ENCODE results near the gene PRR14L. TPM values are rescaled to one million over a fixed set of nuclear protein-coding genes. Genes with fewer than 3 reads are reported as not detected.

PRR14L gene
- polyA plus RNA-seq, 1 of the 3 experiments (the other 2 are of a cell fraction) = 5.9 TPM

DNA sequence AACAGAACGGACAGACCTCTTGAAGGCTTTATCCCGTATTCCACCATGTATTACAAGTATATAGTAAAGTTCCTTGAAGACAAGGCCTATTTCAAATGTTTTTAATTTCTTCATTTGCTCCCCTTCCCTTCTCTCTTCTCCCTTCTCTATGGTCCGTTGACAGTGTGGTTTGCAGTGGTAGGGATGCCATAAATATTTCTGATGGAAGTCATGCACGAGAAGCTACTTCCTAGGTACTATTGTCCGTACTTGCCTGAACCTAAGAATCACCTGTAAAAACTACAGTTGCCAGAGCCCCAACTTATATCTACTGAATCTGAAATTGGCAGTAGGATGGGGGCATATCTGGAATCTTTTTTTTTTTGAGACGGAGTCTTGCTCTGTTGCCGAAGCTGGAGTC, 90.7 kb downstream of the PRR14L start:
- CTCF ChIA-PET = interaction anchor here (1.5 kb wide), 1 partner anchor 311 kb away, joined by 4 read pairs; no protein-coding TSS in a partner anchor

DNA sequence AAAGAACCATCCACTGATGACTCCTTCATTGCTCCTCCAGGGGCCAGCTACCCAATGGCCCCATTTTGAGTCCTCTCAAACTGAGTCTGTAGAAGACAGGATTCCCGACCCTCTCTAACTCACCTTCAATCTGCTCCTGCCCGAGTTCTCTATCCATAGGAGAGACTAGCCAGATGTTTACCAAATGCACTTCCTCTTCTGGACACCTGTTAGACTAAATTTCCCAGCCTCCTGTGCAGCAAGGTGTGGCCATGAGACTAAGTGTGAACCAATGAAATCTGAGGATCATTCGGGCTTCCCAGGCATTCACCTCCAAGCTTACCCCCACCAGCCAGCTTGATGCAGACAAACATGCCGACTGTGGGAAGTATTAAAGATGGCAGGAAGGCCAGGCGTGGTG, 95.5 kb downstream of the PRR14L start:
- TF ChIP-seq ELF1 (IDR thresholded peaks at IDR 0.05) = no peak
- no peak for TF ChIP-seq FOSL2 (IDR thresholded peaks at IDR 0.05; ENCODE audit: borderline replicate concordance, low read depth)
- no peak for TF ChIP-seq NRF1 (IDR thresholded peaks at IDR 0.05; ENCODE audit: low read depth, low read length)
- no peak for TF ChIP-seq YY1 (IDR thresholded peaks at IDR 0.05; ENCODE audit: low read depth)
- no peak for TF ChIP-seq SMC3 (IDR thresholded peaks at IDR 0.05; ENCODE audit: low read depth, low read length)
- TF ChIP-seq GATA2 (CRISPR knock-in tag; IDR thresholded peaks at IDR 0.05) = no peak
- no peak for TF ChIP-seq JUND (IDR thresholded peaks at IDR 0.05)
- no peak for TF ChIP-seq GABPA (IDR thresholded peaks at IDR 0.05; ENCODE audit: low read depth)
- TF ChIP-seq MEF2A (IDR thresholded peaks at IDR 0.05; ENCODE audit: borderline replicate concordance, low read depth) = no peak
- no peak for TF ChIP-seq FOXM1 (IDR thresholded peaks at IDR 0.05; ENCODE audit: low read depth)
- no peak for TF ChIP-seq ZBTB33 (IDR thresholded peaks at IDR 0.05; ENCODE audit: borderline replicate concordance, low read depth)
- TF ChIP-seq RAD21 (IDR thresholded peaks at IDR 0.05; ENCODE audit: low read length) = no peak
- TF ChIP-seq, protein P1, sequence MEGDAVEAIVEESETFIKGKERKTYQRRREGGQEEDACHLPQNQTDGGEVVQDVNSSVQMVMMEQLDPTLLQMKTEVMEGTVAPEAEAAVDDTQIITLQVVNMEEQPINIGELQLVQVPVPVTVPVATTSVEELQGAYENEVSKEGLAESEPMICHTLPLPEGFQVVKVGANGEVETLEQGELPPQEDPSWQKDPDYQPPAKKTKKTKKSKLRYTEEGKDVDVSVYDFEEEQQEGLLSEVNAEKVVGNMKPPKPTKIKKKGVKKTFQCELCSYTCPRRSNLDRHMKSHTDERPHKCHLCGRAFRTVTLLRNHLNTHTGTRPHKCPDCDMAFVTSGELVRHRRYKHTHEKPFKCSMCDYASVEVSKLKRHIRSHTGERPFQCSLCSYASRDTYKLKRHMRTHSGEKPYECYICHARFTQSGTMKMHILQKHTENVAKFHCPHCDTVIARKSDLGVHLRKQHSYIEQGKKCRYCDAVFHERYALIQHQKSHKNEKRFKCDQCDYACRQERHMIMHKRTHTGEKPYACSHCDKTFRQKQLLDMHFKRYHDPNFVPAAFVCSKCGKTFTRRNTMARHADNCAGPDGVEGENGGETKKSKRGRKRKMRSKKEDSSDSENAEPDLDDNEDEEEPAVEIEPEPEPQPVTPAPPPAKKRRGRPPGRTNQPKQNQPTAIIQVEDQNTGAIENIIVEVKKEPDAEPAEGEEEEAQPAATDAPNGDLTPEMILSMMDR (IDR thresholded peaks at IDR 0.05) = no peak
- no peak for TF ChIP-seq NFIC (IDR thresholded peaks at IDR 0.05; ENCODE audit: borderline replicate concordance)
- TF ChIP-seq, protein P2, sequence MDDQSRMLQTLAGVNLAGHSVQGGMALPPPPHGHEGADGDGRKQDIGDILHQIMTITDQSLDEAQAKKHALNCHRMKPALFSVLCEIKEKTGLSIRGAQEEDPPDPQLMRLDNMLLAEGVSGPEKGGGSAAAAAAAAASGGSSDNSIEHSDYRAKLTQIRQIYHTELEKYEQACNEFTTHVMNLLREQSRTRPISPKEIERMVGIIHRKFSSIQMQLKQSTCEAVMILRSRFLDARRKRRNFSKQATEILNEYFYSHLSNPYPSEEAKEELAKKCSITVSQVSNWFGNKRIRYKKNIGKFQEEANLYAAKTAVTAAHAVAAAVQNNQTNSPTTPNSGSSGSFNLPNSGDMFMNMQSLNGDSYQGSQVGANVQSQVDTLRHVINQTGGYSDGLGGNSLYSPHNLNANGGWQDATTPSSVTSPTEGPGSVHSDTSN (IDR thresholded peaks at IDR 0.05) = no peak
- TF ChIP-seq, protein P3, sequence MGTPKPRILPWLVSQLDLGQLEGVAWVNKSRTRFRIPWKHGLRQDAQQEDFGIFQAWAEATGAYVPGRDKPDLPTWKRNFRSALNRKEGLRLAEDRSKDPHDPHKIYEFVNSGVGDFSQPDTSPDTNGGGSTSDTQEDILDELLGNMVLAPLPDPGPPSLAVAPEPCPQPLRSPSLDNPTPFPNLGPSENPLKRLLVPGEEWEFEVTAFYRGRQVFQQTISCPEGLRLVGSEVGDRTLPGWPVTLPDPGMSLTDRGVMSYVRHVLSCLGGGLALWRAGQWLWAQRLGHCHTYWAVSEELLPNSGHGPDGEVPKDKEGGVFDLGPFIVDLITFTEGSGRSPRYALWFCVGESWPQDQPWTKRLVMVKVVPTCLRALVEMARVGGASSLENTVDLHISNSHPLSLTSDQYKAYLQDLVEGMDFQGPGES (IDR thresholded peaks at IDR 0.05; ENCODE audit: low read depth, low read length) = no peak
- TF ChIP-seq TAF1 (IDR thresholded peaks at IDR 0.05; ENCODE audit: borderline replicate concordance, low read depth, low read length) = no peak
- CTCF ChIA-PET = interaction anchor here (0.6 to 3.0 kb wide), 4 partner anchors 11 to 316 kb away, joined by 3 to 10 read pairs (median 6); no protein-coding TSS in a partner anchor

More for the DNA sequence above, 90.7 kb downstream of the PRR14L start:
- H3K9ac ChIP-seq = no peak overlapping the region
- H3K79me2 ChIP-seq (ENCODE audit: insufficient read depth) = peaks cover 75% of the 10 kb centered on the region
- no peaks in the 10 kb centered on the region for H3K9me3 ChIP-seq
- 93% methylated on average over 7 of the region's 7 CpGs for WGBS (ENCODE audit: low lambda C conversion rate)
- peaks cover 8% of the 10 kb centered on the region for H3F3A ChIP-seq (replicated peaks; ENCODE audit: insufficient read depth)
- H3K27ac ChIP-seq (ENCODE audit: low read depth in 2 of 2, low read length in 1 of 2) = no peak overlapping the region
- peaks cover 5 to 9% of the 10 kb centered on the region in 2 experiments; a peak in 2 of 4 replicates for H3K4me1 ChIP-seq (ENCODE audit: control insufficient read depth in 1 of 2, insufficient read depth in 2 of 2, low read depth in 1 of 2, low read length in 1 of 2)
- DNase-seq = no peak
- no peaks in the 10 kb centered on the region for H3K36me3 ChIP-seq (replicated peaks in 1 of 2; ENCODE audit: control insufficient read depth in 1 of 2, insufficient read depth in 2 of 2, low read length in 1 of 2)
- POLR2A ChIA-PET = no interaction called here
- no peak overlapping the region for H3K4me3 ChIP-seq (ENCODE audit: low read depth in 2 of 2, low read length in 1 of 2)
- H3K4me2 ChIP-seq = no peak overlapping the region
- H3K9me2 ChIP-seq = no peaks in the 10 kb centered on the region
- peaks cover 6% of the 10 kb centered on the region; the same call in 1 of the 2 replicates for H4K20me1 ChIP-seq (ENCODE audit: insufficient read depth)
- TF ChIP-seq SMC3 (IDR thresholded peaks at IDR 0.05; ENCODE audit: low read depth, low read length) (no peak), MEF2A (IDR thresholded peaks at IDR 0.05; ENCODE audit: borderline replicate concordance, low read depth) (no peak), RXRA (IDR thresholded peaks at IDR 0.05; ENCODE audit: borderline replicate concordance, low read depth) (no peak), TAF1 (IDR thresholded peaks at IDR 0.05; ENCODE audit: borderline replicate concordance, low read depth, low read length) (no peak), SIN3A (IDR thresholded peaks at IDR 0.05; ENCODE audit: borderline replicate concordance, low read depth, low read length) (no peak), GATA2 (CRISPR knock-in tag; IDR thresholded peaks at IDR 0.05) (no peak), FOXJ3 (CRISPR knock-in tag; IDR thresholded peaks at IDR 0.05) (no peak), ELF1 (IDR thresholded peaks at IDR 0.05) (no peak), RAD21 (IDR thresholded peaks at IDR 0.05; ENCODE audit: low read length) (no peak), MXI1 (IDR thresholded peaks at IDR 0.05; ENCODE audit: low read depth, low read length) (no peak), EZH2phosphoT487 (IDR thresholded peaks at IDR 0.05; ENCODE audit: borderline replicate concordance, low read depth) (no peak), JUND (IDR thresholded peaks at IDR 0.05) (no peak)
- TF ChIP-seq, protein P2 (IDR thresholded peaks at IDR 0.05) = no peak
- H3K27me3 ChIP-seq (ENCODE audit: insufficient read depth) = no peaks in the 10 kb centered on the region
- no peak overlapping the region for H2AFZ ChIP-seq (ENCODE audit: low read depth)

More for the DNA sequence above, 95.5 kb downstream of the PRR14L start:
- Histone ChIP-seq H3K9ac (no peak overlapping the region), H3K4me1 (ENCODE audit: control insufficient read depth in 1 of 2, insufficient read depth in 2 of 2, low read depth in 1 of 2, low read length in 1 of 2) (no peaks in the 10 kb centered on the region; a peak in 1 of 4 replicates), H3K9me2 (no peaks in the 10 kb centered on the region), H2AFZ (ENCODE audit: low read depth) (no peak overlapping the region), H4K20me1 (ENCODE audit: insufficient read depth) (peaks cover 10% of the 10 kb centered on the region), H3K27ac (ENCODE audit: low read depth in 2 of 2, low read length in 1 of 2) (no peak overlapping the region), H3K4me3 (ENCODE audit: low read depth in 2 of 2, low read length in 1 of 2) (no peak overlapping the region), H3F3A (replicated peaks; ENCODE audit: insufficient read depth) (peaks cover 5% of the 10 kb centered on the region), H3K36me3 (replicated peaks in 1 of 2; ENCODE audit: control insufficient read depth in 1 of 2, insufficient read depth in 2 of 2, low read length in 1 of 2) (no peaks in the 10 kb centered on the region), H3K4me2 (no peak overlapping the region), H3K9me3 (no peaks in the 10 kb centered on the region), H3K27me3 (ENCODE audit: insufficient read depth) (no peaks in the 10 kb centered on the region), H3K79me2 (ENCODE audit: insufficient read depth) (peaks cover 91% of the 10 kb centered on the region)
- no peak for DNase-seq
- 100% methylated on average over 4 of the region's 5 CpGs for WGBS (ENCODE audit: low lambda C conversion rate)
- POLR2A ChIA-PET = no interaction called here
